Colonic mucosa (tissue), 4 donors: ENCODE data around the gene NOSIP. TPM values are rescaled to one million over a fixed set of nuclear protein-coding genes. Genes with fewer than 3 reads are reported as not detected.

Experiments
- DNase-seq: peaks from one replicate; pipeline ENCODE4 v3.0.0-alpha.2; 2020
- H3K27ac ChIP-seq: fragments of 200-600 bp; one replicate; pipeline ENCODE4 v1.8.0; 2021
- H3K27me3 ChIP-seq: fragments of 200-600 bp; one replicate; pipeline ENCODE4 v1.8.0; 2021
- H3K36me3 ChIP-seq: fragments of 200-600 bp; one replicate; pipeline ENCODE4 v1.8.0; 2021
- H3K4me1 ChIP-seq: fragments of 200-600 bp; one replicate; pipeline ENCODE4 v1.8.0; 2021; ENCODE audit warnings: mild to moderate bottlenecking
- H3K4me3 ChIP-seq: fragments of 200-600 bp; one replicate; pipeline ENCODE4 v1.8.0; 2021
- H3K9ac ChIP-seq, 2 donors: one replicate each; pipeline ENCODE4 v1.7.0; 2013; ENCODE audit warnings: control low read depth in 2 of 2, low read depth in 2 of 2, low read length in 2 of 2
- H3K9me3 ChIP-seq: fragments of 200-600 bp; one replicate; pipeline ENCODE4 v1.8.0; 2021
- intact Hi-C: fragments of 100-400 bp; cut with DNase I; formaldehyde crosslinking; loops from one replicate; pipeline ENCODE4 v1.14.1; 2022
- total RNA-seq, 2 donors: library from RNA; stranded (reverse); fragmentation: NEBNext Ultra II Directional in 1 of 2; extraction: Animal tissue kit (Norgen Biotek cat#: 25700) in 1 of 2; gene quantifications; one replicate each; pipeline ENCODE4 v1.2.1, GENCODE V29; 2021
- TF ChIP-seq, protein P1 (sequence below): fragments of 200-600 bp; IDR thresholded peaks from one replicate; pipeline ENCODE4 v1.8.0; 2022; ENCODE audit warnings: antibody characterized with exemption, mild to moderate bottlenecking
- donor health status: healthy.
- donor health status: DM: no; HTN: no; CAD: no.
- donor health status: DM: no; HTN: no; CAD: no.

The NOSIP gene
- total RNA-seq, 2 donors from 2014 or later, result 63.2 to 91.2 TPM

DNA sequence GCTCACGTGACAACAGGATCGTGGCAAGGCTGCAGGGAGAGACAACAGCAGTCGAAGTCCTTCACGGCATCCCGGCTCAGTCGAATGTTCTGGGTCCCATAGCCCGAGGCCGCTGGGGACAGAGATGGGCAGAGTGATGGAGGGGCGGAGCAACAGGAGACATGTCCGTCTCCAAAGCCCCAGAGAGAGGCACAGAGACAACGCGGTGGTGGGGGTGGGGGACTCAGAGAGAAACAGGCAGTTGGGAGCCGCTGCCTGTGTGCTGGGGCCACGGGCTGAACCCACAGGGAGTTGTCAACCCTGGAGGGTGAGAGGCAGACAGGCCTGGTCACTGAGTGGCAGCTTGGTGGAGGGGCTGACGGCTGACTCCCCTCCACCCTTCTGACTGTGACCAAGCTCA is 20.4 kb downstream of the NOSIP start:
- TF ChIP-seq, protein P1, sequence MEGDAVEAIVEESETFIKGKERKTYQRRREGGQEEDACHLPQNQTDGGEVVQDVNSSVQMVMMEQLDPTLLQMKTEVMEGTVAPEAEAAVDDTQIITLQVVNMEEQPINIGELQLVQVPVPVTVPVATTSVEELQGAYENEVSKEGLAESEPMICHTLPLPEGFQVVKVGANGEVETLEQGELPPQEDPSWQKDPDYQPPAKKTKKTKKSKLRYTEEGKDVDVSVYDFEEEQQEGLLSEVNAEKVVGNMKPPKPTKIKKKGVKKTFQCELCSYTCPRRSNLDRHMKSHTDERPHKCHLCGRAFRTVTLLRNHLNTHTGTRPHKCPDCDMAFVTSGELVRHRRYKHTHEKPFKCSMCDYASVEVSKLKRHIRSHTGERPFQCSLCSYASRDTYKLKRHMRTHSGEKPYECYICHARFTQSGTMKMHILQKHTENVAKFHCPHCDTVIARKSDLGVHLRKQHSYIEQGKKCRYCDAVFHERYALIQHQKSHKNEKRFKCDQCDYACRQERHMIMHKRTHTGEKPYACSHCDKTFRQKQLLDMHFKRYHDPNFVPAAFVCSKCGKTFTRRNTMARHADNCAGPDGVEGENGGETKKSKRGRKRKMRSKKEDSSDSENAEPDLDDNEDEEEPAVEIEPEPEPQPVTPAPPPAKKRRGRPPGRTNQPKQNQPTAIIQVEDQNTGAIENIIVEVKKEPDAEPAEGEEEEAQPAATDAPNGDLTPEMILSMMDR, result no peak
- no peak overlapping the region for H3K4me3 ChIP-seq
- peak overlapping the region; percentile 93 for H3K27ac ChIP-seq
- peak overlapping the region; percentile 64 to 67 for H3K9ac ChIP-seq
- no peaks in the 10 kb centered on the region for H3K27me3 ChIP-seq
- no peaks in the 10 kb centered on the region for H3K9me3 ChIP-seq
- H3K4me1 ChIP-seq, result peaks cover 29% of the 10 kb centered on the region
- intact Hi-C loops, result no loop called here
- no peaks in the 10 kb centered on the region for H3K36me3 ChIP-seq
- no peak for DNase-seq

DNA sequence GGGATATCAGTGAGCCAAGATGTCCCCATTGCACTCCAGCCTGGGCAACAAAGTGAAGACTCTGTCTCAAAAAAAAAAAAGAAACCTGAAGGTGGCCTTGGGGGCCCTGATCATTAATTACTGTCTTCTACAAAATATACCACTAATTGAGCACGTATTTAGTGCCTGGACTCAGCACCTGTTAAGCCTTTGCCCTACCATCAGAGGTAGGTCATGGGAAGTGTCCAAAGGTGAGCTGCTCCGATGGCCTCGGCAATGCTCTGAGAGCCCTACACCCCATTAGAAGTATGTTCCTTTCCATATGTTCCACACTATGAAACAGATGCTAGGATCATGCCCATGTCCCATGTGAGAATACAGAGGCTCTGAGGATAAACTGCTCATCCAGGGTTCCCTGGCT is 20.9 kb downstream of the NOSIP start:
- Histone ChIP-seq H3K4me3 (no peak overlapping the region), H3K27ac (peak overlapping the region; percentile 93), H3K36me3 (no peaks in the 10 kb centered on the region), H3K9me3 (no peaks in the 10 kb centered on the region), H3K27me3 (no peaks in the 10 kb centered on the region), H3K9ac (peak overlapping the region in 1 of 2 donors; percentile 67), H3K4me1 (peaks cover 29% of the 10 kb centered on the region)
- intact Hi-C loops, result no loop called here
- no peak for DNase-seq
- TF ChIP-seq, protein P1, result no peak

DNA sequence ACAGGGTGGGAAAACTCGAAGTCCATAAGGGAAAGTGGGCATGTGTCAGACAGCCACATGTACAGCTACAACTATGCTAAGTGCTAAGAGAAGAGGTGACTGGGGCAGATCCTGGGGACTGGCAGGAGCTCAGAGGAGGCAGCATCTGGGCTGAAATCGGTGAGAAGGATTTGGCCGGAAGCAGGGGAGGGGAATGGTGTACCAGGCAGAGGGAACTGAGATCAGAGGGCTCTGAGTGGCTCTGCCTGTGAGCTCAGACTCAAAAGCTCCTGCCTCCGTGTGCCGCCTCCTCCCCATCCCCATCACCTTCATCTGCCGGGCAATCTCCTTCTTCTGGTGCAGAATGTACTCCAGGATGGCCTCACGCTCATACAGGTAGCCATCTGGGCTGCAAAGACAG is 21.8 kb downstream of the NOSIP start:
- peak overlapping the region in 1 of 2 donors; percentile 0 for H3K9ac ChIP-seq
- no peak for DNase-seq
- no peak overlapping the region for H3K27ac ChIP-seq
- no peaks in the 10 kb centered on the region for H3K36me3 ChIP-seq
- no peak overlapping the region for H3K4me3 ChIP-seq
- no peaks in the 10 kb centered on the region for H3K9me3 ChIP-seq
- no peaks in the 10 kb centered on the region for H3K27me3 ChIP-seq
- peaks cover 23% of the 10 kb centered on the region for H3K4me1 ChIP-seq
- TF ChIP-seq, protein P1, result no peak
- intact Hi-C loops, result no loop called here

DNA sequence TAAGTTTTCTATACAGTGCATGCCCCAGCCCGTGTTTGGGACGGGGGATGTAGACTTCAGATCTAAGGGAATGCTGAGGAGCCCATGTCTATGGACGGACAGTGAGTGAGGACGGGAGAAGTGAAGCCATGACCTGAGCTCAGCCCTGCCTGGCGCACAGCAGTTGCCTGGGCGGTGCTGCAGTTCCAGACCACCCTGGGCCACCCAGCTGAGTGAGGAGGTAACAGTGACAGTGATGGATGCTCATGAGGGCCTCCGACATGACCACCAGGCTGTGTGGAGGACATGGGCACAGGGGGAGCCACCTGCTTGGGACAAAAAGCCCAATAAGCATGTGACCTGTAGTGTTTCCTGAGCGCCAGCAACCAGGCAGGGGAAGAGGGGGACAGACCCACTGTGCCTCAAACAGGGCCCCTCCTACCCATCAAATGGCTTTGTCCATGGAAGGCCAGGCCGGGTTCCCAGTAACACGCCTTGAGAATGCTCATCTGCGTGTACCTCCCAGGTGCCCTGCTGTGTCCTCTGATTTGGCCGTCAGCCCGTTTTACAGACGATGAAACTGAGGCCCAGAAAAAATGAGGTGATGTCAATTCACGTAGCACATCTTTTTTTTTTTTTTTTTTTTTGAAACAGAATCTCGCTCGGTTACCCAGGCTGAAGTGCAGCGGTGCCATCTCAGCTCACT is 22.6 kb downstream of the NOSIP start:
- no peaks in the 10 kb centered on the region for H3K27me3 ChIP-seq
- no peak overlapping the region for H3K4me3 ChIP-seq
- peaks cover 23% of the 10 kb centered on the region for H3K4me1 ChIP-seq
- no peak for DNase-seq
- no peaks in the 10 kb centered on the region for H3K36me3 ChIP-seq
- H3K9ac ChIP-seq, result peak overlapping the region in 1 of 2 donors; percentile 58
- intact Hi-C loops, result no loop called here
- no peaks in the 10 kb centered on the region for H3K9me3 ChIP-seq
- no peak overlapping the region for H3K27ac ChIP-seq
- TF ChIP-seq, protein P1, result no peak

DNA sequence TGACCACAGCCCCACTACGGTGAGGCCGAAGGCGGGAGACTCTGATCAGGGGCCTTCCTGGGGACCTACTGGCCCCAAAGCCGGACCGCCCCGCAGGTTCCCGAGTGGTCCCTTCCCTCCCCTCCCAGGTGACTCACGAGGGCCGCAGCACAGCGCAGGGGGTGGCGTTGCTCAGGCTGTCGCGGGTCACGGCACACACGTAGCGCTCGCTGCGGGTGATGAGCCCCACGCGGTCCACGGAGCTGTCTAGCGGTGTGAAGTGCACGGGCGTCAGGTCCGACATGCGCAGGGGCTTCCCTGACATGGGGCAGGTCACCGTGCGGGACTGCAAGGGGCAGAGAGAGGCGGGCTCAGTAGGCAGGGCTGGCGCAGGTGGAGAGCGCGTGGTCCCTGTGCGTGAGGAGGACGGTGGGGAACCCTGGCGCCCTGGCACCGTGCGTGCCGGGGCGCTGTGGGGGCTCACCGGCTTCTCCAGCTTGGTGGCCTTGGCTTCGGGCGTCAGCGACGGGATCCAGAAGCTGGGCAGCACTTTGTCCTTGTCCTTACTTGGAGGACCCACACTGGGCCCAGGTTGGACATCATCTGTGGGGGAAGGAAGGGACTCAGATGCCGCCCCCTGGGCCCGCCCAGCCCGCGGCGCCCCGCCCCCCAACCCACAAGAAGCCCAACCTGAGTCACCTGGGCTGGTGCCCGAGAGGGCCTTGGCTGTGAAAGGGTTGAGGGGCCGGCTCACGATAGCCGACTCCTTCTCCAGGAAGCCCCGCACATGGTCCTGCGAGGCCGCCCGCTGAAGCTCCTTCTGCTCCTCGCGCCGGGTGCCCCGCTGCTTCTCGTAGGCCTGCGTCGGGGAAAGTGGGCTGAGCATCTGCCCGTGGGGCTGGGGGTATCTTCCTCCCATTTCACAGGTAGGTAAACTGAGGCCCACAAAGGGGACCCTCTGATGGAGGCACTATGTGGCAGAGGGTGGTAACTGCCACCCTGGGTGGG is 23.7 kb downstream of the NOSIP start:
- TF ChIP-seq, protein P1, result no peak
- Histone ChIP-seq H3K4me3 (no peak overlapping the region), H3K36me3 (no peaks in the 10 kb centered on the region), H3K9me3 (no peaks in the 10 kb centered on the region), H3K27me3 (no peaks in the 10 kb centered on the region), H3K9ac (no peak overlapping the region), H3K4me1 (peaks cover 22% of the 10 kb centered on the region), H3K27ac (peak overlapping the region; percentile 17)
- intact Hi-C loops, result no loop called here
- DNase-seq, result no peak
